Adrenal gland (tissue), 5 donors: ENCODE results near the gene LCOR.

Source experiments
- POLR2A ChIP-seq, 2 donors: fragments of 450-650 bp; IDR thresholded peaks; one replicate each; pipeline ENCODE4 v1.6.1; 2017; ENCODE audit warnings: antibody characterized with exemption in 2 of 2, mild to moderate bottlenecking in 2 of 2, moderate library complexity in 1 of 2
- TF ChIP-seq, protein P1 (sequence below), 6 experiments: fragments of 450-650 bp in 4 of 6; fragments of 200-600 bp in 2 of 6; sonication (generic) in 1 of 6; IDR thresholded peaks; 1 replicate in 5 of 6; 2 replicates in 1 of 6; pipeline versions ENCODE4 v1.5.1 to v1.8.0; 2016 to 2021; ENCODE audit warnings: antibody characterized with exemption in 6 of 6, mild to moderate bottlenecking in 2 of 6, moderate library complexity in 1 of 6
- donor health status: DM: no; HTN: no; CAD: no.

DNA sequence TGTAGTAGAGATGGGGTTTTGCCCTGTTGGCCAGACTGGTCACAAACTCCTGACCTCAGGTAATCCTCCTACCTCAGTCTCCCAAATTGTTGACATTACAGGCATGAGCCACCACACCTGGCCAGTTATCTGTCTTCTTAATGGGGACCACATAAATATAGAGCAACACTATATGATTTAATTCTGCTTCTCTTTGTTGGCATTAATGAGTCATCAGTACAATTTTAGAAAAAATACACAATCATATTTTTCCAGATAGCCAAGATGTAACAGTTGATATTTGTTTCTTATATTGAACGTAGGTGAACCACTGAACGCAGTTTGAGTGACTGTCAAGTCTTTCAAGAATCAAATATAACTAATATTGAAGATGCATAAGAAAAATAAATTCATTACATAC, 48.5 kb downstream of the LCOR start:
- TF ChIP-seq, protein P1, sequence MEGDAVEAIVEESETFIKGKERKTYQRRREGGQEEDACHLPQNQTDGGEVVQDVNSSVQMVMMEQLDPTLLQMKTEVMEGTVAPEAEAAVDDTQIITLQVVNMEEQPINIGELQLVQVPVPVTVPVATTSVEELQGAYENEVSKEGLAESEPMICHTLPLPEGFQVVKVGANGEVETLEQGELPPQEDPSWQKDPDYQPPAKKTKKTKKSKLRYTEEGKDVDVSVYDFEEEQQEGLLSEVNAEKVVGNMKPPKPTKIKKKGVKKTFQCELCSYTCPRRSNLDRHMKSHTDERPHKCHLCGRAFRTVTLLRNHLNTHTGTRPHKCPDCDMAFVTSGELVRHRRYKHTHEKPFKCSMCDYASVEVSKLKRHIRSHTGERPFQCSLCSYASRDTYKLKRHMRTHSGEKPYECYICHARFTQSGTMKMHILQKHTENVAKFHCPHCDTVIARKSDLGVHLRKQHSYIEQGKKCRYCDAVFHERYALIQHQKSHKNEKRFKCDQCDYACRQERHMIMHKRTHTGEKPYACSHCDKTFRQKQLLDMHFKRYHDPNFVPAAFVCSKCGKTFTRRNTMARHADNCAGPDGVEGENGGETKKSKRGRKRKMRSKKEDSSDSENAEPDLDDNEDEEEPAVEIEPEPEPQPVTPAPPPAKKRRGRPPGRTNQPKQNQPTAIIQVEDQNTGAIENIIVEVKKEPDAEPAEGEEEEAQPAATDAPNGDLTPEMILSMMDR (IDR thresholded peaks at IDR 0.05), result no peak
- TF ChIP-seq POLR2A (IDR thresholded peaks at IDR 0.05), result no peak
